NK-92 (cell line): Measurements from ENCODE around the gene THOC5.
"Not testable (repeated sequence)": the region's sequence is repeated elsewhere in the genome, so short reads cannot be mapped to it uniquely, and the experiment has no call there.

Experiments used
- DNase-seq: peaks from one replicate; lab custom pipeline; 2025; ENCODE audit not compliant: unreplicated experiment; lab: John Stamatoyannopoulos, UW

THOC5 gene

GRCh38 chr22:29563652-29564460, 10.3 kb upstream of the THOC5 start:
- DNase-seq: no peak

GRCh38 chr22:29559853-29560252, 6.3 kb upstream of the THOC5 start:
- no peak for DNase-seq

GRCh38 chr22:29559030-29559429, 5.5 kb upstream of the THOC5 start:
- DNase-seq: no peak

GRCh38 chr22:29555065-29555644, 1.6 kb upstream of the THOC5 start:
- no peak for DNase-seq

GRCh38 chr22:29552357-29552756, 1.2 kb downstream of the THOC5 start:
- DNase-seq: not testable (repeated sequence)

GRCh38 chr22:29550005-29550404, 3.6 kb downstream of the THOC5 start:
- DNase-seq: no peak

GRCh38 chr22:29545045-29545444, 8.5 kb downstream of the THOC5 start:
- not testable (repeated sequence) for DNase-seq

GRCh38 chr22:29541845-29542244, 11.7 kb downstream of the THOC5 start:
- no peak for DNase-seq

- no peak for DNase-seq
Measured at GRCh38 chr22:29539105-29539504, 14.5 kb downstream of the THOC5 start.

- DNase-seq: no peak
Measured at GRCh38 chr22:29536411-29536810, 17.1 kb downstream of the THOC5 start.

GRCh38 chr22:29531419-29531818, 22.1 kb downstream of the THOC5 start:
- no peak for DNase-seq

GRCh38 chr22:29530716-29531115, 22.8 kb downstream of the THOC5 start:
- DNase-seq: no peak

- no peak for DNase-seq
Measured at GRCh38 chr22:29528144-29528543, 25.4 kb downstream of the THOC5 start.

- no peak for DNase-seq
Measured at GRCh38 chr22:29524442-29525191, 28.9 kb downstream of the THOC5 start.

- DNase-seq: no peak
Measured at GRCh38 chr22:29523761-29524160, 29.8 kb downstream of the THOC5 start.

GRCh38 chr22:29521526-29521925, 32.0 kb downstream of the THOC5 start:
- DNase-seq: no peak

GRCh38 chr22:29520851-29521250, 32.7 kb downstream of the THOC5 start:
- no peak for DNase-seq

GRCh38 chr22:29519996-29520395, 33.6 kb downstream of the THOC5 start:
- no peak for DNase-seq

- DNase-seq: no peak
Measured at GRCh38 chr22:29518427-29518826, 35.1 kb downstream of the THOC5 start.

- no peak for DNase-seq
Measured at GRCh38 chr22:29517215-29517908, 36.2 kb downstream of the THOC5 start.

- DNase-seq: no peak
Measured at GRCh38 chr22:29512031-29512430, 41.5 kb downstream of the THOC5 start.
